Mesodermal cell (in vitro differentiated cells): Measurements from ENCODE around the gene C22orf31.

Experiments used
- H3K27ac ChIP-seq: 2 replicates; pipeline ENCODE4 v1.7.0; 2013; ENCODE audit warnings: mild to moderate bottlenecking, low read depth, low read length, moderate library complexity; ENCODE audit not compliant: severe bottlenecking
- H3K36me3 ChIP-seq: 2 replicates; pipeline ENCODE4 v1.7.1; 2013; ENCODE audit warnings: mild to moderate bottlenecking, low read length, moderate library complexity; ENCODE audit not compliant: control insufficient read depth, insufficient read depth
- H3K4me1 ChIP-seq: one replicate; pipeline ENCODE4 v1.7.1; 2013; ENCODE audit warnings: mild to moderate bottlenecking, low read length; ENCODE audit not compliant: insufficient read depth, control insufficient read depth, poor library complexity, severe bottlenecking
- H3K4me3 ChIP-seq: 2 replicates; pipeline ENCODE4 v1.7.0; 2013; ENCODE audit warnings: low read length, control low read depth, mild to moderate bottlenecking; ENCODE audit not compliant: insufficient read depth, poor library complexity, severe bottlenecking; ENCODE audit errors: extremely low read depth
- H3K9me3 ChIP-seq: 2 replicates; pipeline ENCODE4 v1.7.1; 2013; ENCODE audit warnings: mild to moderate bottlenecking, low read length, moderate library complexity; ENCODE audit not compliant: control insufficient read depth
- WGBS, 2 experiments: methylation state at CpG; one replicate each; pipeline ENCODE4 v1.1.5; 2013; ENCODE audit warnings: missing lambda C conversion rate in 2 of 2; ENCODE audit not compliant: insufficient coverage in 2 of 2; 5-methylcytosine and 5-hydroxymethylcytosine counted together

The C22orf31 gene

DNA sequence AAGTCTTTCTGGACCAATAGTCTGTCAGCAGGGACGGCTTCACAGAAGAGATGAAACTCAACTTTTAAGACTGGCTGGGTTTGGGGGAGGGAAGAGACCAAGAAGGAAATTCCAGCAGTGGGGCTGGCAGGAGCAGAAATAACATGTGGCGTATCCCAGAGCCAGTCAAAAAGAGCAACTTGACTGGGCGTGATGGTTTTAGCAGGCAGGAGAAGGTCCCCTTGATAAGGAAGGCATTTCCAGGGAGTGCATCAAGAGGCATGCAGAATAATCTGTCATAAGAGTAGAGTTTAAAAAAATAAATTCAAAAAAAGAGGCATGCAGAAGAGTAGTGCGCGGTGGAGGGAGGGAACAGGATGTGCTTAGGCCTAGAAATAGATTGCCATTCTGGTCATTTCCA lies 52.5 kb downstream of the C22orf31 start:
- no peak overlapping the region for H3K4me3 ChIP-seq
- H3K27ac ChIP-seq = peak overlapping the region; percentile 23
- 90 to 94% methylated on average over 5 of the region's 5 CpGs for WGBS, 2 experiments
- H3K4me1 ChIP-seq = peaks cover 23% of the 10 kb centered on the region
- H3K9me3 ChIP-seq = no peaks in the 10 kb centered on the region
- peaks cover 19% of the 10 kb centered on the region for H3K36me3 ChIP-seq
